PC-9 (cell line): ENCODE results near the gene LSS. TPM values are rescaled to one million over a fixed set of nuclear protein-coding genes. Genes with fewer than 3 reads are reported as not detected.

Experiments used
- BruUV-seq: library from RNA; stranded (reverse); fragments of 400-500 nt; replicated peaks from 2 replicates; lab custom pipeline; 2021; lab: Mats Ljungman, UMichigan
- CTCF ChIA-PET: fragments of 300-600 bp; sonication (Branson Sonifier 250); formaldehyde crosslinking; loops from one replicate; lab custom pipeline; 2022; ENCODE audit warnings: antibody characterized with exemption; lab: Charles Lee
- POLR2A ChIA-PET: fragments of 300-600 bp; sonication (Branson Sonifier 250); formaldehyde crosslinking; loops from one replicate; lab custom pipeline; 2022; ENCODE audit warnings: antibody characterized with exemption; ENCODE audit not compliant: unreplicated experiment; lab: Charles Lee
- DNase-seq, 2 experiments: peaks; one replicate each; pipeline versions ENCODE4 v3.0.0 to v3.0.0-alpha.2; 2015 to 2022; ENCODE audit warnings: mixed read lengths in 1 of 2
- H2AFZ ChIP-seq: fragments of 200-600 bp; sonication (generic); 2 replicates; pipeline ENCODE4 v1.8.1; 2017; ENCODE audit warnings: antibody characterized with exemption
- H3F3A ChIP-seq: fragments of 200-600 bp; sonication (generic); 2 replicates; pipeline ENCODE4 v1.8.1; 2017; ENCODE audit warnings: antibody characterized with exemption, mild to moderate bottlenecking, low read depth; ENCODE audit not compliant: insufficient read depth
- H3K27ac ChIP-seq: fragments of 200-600 bp; sonication (generic); 2 replicates; pipeline ENCODE4 v1.6.1; 2016; ENCODE audit warnings: mixed run types
- H3K27me3 ChIP-seq: fragments of 200-600 bp; sonication (generic); 2 replicates; pipeline ENCODE4 v1.6.1; 2016; ENCODE audit warnings: low read depth, mixed run types; ENCODE audit not compliant: insufficient read depth
- H3K36me3 ChIP-seq: fragments of 200-600 bp; sonication (generic); 2 replicates; pipeline ENCODE4 v1.6.1; 2016; ENCODE audit warnings: low read depth, mixed run types
- H3K4me1 ChIP-seq: fragments of 200-600 bp; sonication (generic); replicated peaks from 2 replicates; pipeline ENCODE4 v1.6.1; 2016; ENCODE audit warnings: mixed run types; ENCODE audit not compliant: insufficient read depth
- H3K4me2 ChIP-seq: fragments of 200-600 bp; sonication (generic); 2 replicates; pipeline ENCODE4 v1.6.1; 2017; ENCODE audit warnings: mixed run types
- H3K4me3 ChIP-seq: fragments of 200-600 bp; sonication (generic); 2 replicates; pipeline ENCODE4 v1.6.1; 2016; ENCODE audit warnings: mixed run types
- H3K79me2 ChIP-seq: fragments of 200-600 bp; sonication (generic); 2 replicates; pipeline ENCODE4 v1.6.1; 2017; ENCODE audit warnings: low read depth, mixed run types
- H3K9me2 ChIP-seq: fragments of 200-600 bp; sonication (generic); 2 replicates; pipeline ENCODE4 v1.8.1; 2017; ENCODE audit warnings: mild to moderate bottlenecking; ENCODE audit not compliant: insufficient read depth
- H3K9me3 ChIP-seq: fragments of 200-600 bp; sonication (generic); 2 replicates; pipeline ENCODE4 v1.8.1; 2016; ENCODE audit warnings: low read depth; ENCODE audit not compliant: insufficient read depth
- H4K20me1 ChIP-seq: fragments of 200-600 bp; sonication (generic); 2 replicates; pipeline ENCODE4 v1.8.1; 2017; ENCODE audit not compliant: insufficient read depth
- EZH2 ChIP-seq: fragments of 200-600 bp; sonication (generic); IDR thresholded peaks from 2 replicates; pipeline ENCODE4 v1.8.0; 2017; ENCODE audit warnings: antibody characterized with exemption, low read depth
- intact Hi-C: fragments of 100-400 bp; cut with micrococcal nuclease; formaldehyde crosslinking; loops from one replicate; pipeline ENCODE4 v1.10.0; 2022; ENCODE audit not compliant: unreplicated experiment
- total RNA-seq: library from RNA; stranded (reverse); gene quantifications from 2 replicates; pipeline ENCODE4 v1.2.3, GENCODE V29; 2021
- TF ChIP-seq, protein P1 (sequence below): fragments of 200-600 bp; sonication (generic); conservative IDR thresholded peaks from 2 replicates; pipeline ENCODE4 v1.6.1; 2017; ENCODE audit warnings: mixed run types, antibody characterized with exemption, mild to moderate bottlenecking, moderate library complexity

LSS gene
- total RNA-seq, 1 experiment from 2014 or later, result 92.3 TPM

- ChIA-PET CTCF (no interaction called here), POLR2A (no interaction called here)
- Histone ChIP-seq H4K20me1 (no peaks in the 10 kb centered on the region), H3F3A (no peaks in the 10 kb centered on the region), H3K79me2 (no peaks in the 10 kb centered on the region), H3K9me3 (no peaks in the 10 kb centered on the region), H2AFZ (no peak overlapping the region), H3K27ac (no peak overlapping the region), H3K36me3 (no peaks in the 10 kb centered on the region), H3K4me3 (no peak overlapping the region), H3K9me2 (no peaks in the 10 kb centered on the region), H3K4me2 (no peak overlapping the region), H3K4me1 (no peaks in the 10 kb centered on the region), H3K27me3 (no peaks in the 10 kb centered on the region)
- TF ChIP-seq EZH2, result no peak
- TF ChIP-seq, protein P1, sequence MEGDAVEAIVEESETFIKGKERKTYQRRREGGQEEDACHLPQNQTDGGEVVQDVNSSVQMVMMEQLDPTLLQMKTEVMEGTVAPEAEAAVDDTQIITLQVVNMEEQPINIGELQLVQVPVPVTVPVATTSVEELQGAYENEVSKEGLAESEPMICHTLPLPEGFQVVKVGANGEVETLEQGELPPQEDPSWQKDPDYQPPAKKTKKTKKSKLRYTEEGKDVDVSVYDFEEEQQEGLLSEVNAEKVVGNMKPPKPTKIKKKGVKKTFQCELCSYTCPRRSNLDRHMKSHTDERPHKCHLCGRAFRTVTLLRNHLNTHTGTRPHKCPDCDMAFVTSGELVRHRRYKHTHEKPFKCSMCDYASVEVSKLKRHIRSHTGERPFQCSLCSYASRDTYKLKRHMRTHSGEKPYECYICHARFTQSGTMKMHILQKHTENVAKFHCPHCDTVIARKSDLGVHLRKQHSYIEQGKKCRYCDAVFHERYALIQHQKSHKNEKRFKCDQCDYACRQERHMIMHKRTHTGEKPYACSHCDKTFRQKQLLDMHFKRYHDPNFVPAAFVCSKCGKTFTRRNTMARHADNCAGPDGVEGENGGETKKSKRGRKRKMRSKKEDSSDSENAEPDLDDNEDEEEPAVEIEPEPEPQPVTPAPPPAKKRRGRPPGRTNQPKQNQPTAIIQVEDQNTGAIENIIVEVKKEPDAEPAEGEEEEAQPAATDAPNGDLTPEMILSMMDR, result no peak
- no TSS peak for BruUV-seq
- intact Hi-C loops, result no loop called here
- DNase-seq, result no peak
Observed at GRCh38 chr21:46181953-46182547, 46.5 kb downstream of the LSS start.

- no peak for DNase-seq
- no peak overlapping the region for H3K4me3 ChIP-seq
- ChIA-PET POLR2A (no interaction called here), CTCF (no interaction called here)
- H3K27ac ChIP-seq, result no peak overlapping the region
- no peaks in the 10 kb centered on the region for H3K36me3 ChIP-seq
- no peaks in the 10 kb centered on the region for H3K9me3 ChIP-seq
- H3K4me1 ChIP-seq, result no peaks in the 10 kb centered on the region
- H3F3A ChIP-seq, result no peaks in the 10 kb centered on the region
- H3K79me2 ChIP-seq, result no peaks in the 10 kb centered on the region
- no peak overlapping the region for H2AFZ ChIP-seq
- H3K27me3 ChIP-seq, result no peaks in the 10 kb centered on the region
- no peaks in the 10 kb centered on the region for H3K9me2 ChIP-seq
- TF ChIP-seq, protein P1, result no peak
- TF ChIP-seq EZH2, result no peak
- no peak overlapping the region for H3K4me2 ChIP-seq
- intact Hi-C loops, result no loop called here
- H4K20me1 ChIP-seq, result no peaks in the 10 kb centered on the region
- no TSS peak for BruUV-seq
Observed at GRCh38 chr21:46181436-46181835, 47.1 kb downstream of the LSS start.

GRCh38 chr21:46180778-46181391 is 47.7 kb downstream of the LSS start:
- POLR2A ChIA-PET, result no interaction called here
- H2AFZ ChIP-seq, result no peak overlapping the region
- H3K4me1 ChIP-seq, result no peaks in the 10 kb centered on the region
- no peak overlapping the region for H3K27ac ChIP-seq
- no TSS peak for BruUV-seq
- H4K20me1 ChIP-seq, result no peaks in the 10 kb centered on the region
- no peaks in the 10 kb centered on the region for H3K27me3 ChIP-seq
- intact Hi-C loops, result no loop called here
- H3K4me3 ChIP-seq, result no peak overlapping the region
- no peak overlapping the region for H3K4me2 ChIP-seq
- TF ChIP-seq, protein P1, result no peak
- no peak for TF ChIP-seq EZH2
- no peak for DNase-seq
- no peaks in the 10 kb centered on the region for H3K79me2 ChIP-seq
- no peaks in the 10 kb centered on the region for H3K9me2 ChIP-seq
- no peaks in the 10 kb centered on the region for H3F3A ChIP-seq
- no peaks in the 10 kb centered on the region for H3K9me3 ChIP-seq
- no peaks in the 10 kb centered on the region for H3K36me3 ChIP-seq
- CTCF ChIA-PET, result no interaction called here
